Measurements from ENCODE around the gene KRT17.
"Not testable (repeated sequence)": the region's sequence is repeated elsewhere in the genome, so short reads cannot be mapped to it uniquely, and the experiment has no call there.

The KRT17 gene

GRCh38 chr17:41653892-41654677, 29.7 kb upstream of the KRT17 start:
- DNase-seq (ENCODE audit: low read depth), result no peak

GRCh38 chr17:41653421-41653820, 29.0 kb upstream of the KRT17 start:
- DNase-seq (ENCODE audit: low read depth), result no peak

DNA sequence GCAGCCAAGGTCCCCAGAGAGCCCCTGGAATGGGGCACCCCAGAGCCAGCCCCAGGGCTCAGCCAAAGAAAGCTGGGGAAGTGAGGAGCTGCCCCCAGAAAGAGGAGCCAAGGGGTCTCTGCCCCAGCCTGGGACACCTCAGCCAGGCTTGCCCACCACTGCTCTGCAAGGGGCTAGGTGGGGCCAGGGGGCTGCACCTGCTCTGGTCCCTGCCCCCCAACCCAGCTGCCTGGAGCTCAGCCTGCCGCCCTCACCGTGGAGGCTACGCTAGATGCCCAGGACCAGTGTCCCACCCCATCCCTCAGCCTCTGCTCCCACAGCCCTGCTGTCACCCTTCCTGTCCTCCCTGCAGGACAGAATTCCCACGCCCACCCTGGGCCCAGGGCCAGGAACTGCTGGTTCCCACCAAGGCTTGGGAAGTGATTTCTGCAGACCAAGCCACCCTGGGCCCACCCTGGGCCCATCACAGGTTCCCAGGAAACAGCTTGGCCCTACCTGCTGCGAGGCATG, 28.1 kb upstream of the KRT17 start:
- no peak for DNase-seq (ENCODE audit: low read depth)

- DNase-seq (ENCODE audit: low read depth), result no peak
Measured at GRCh38 chr17:41651625-41652460, 27.5 kb upstream of the KRT17 start.

DNA sequence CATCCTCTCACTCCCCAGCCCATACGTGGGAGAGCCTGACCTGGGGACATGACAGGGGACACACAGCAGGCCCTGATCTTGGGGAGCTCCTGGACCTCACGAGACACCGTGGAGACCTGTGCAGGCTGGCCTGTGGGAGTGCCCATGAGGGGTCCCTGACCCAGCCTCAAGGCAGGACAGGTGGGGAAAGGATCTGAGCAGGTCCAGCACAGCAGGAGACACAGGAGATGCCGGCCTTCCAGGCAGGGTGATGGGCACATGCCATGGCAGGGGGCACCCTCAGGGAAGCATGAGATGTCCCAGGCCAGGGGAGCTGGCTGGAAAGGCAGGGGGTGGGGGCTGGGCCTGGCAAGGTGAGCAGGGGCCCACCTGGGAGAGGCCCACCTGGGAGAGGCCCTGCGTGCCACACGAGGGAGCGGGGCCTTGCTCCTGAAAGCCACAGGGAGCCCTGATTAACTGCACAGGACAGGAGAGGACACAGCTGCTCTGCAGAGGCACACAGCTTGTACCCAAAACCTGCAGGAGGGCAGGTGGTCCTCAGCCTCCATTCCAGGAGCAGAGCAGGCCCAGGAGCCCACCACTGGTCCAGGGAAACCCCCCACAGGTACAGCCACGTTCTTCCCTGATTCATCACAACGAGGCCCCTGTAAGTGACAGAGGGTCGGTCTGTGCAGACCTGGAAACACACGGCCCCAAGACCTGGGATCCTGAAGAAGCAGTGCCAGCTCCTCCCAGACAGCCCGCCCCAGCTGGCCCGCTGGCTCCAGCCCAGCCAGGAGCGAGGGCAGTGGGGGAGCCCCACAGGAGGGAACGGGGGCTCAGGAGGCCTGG, 26.6 kb upstream of the KRT17 start:
- no peak for DNase-seq (ENCODE audit: low read depth)

DNA sequence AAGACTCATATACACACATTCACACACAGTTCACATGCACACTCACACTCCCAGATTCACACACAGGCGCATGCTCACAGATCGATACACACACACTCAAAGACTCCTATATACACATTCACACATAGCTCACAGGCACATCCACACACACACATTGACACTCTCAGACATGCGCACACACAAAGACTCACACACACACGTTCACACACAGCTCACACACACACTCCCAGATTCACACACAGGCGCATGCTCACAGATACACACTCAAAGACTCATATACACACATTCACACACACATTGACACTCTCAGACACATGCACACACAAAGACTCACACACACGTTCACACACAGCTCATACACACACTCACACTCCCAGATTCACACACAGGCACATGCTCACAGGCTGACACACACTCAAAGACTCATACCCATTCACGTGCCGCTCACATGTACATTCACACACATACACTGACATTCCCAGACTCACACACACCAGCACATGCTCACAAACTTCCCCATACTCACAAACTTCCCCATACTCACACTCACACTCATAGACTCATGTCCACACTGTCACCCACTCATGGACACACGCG, 25.6 kb upstream of the KRT17 start:
- no peak for DNase-seq (ENCODE audit: low read depth)

GRCh38 chr17:41648411-41649195, 24.2 kb upstream of the KRT17 start:
- peak; percentile 74 for DNase-seq (ENCODE audit: low read depth)

GRCh38 chr17:41647940-41648410, 23.6 kb upstream of the KRT17 start:
- DNase-seq (ENCODE audit: low read depth), result peak; percentile 76

DNA sequence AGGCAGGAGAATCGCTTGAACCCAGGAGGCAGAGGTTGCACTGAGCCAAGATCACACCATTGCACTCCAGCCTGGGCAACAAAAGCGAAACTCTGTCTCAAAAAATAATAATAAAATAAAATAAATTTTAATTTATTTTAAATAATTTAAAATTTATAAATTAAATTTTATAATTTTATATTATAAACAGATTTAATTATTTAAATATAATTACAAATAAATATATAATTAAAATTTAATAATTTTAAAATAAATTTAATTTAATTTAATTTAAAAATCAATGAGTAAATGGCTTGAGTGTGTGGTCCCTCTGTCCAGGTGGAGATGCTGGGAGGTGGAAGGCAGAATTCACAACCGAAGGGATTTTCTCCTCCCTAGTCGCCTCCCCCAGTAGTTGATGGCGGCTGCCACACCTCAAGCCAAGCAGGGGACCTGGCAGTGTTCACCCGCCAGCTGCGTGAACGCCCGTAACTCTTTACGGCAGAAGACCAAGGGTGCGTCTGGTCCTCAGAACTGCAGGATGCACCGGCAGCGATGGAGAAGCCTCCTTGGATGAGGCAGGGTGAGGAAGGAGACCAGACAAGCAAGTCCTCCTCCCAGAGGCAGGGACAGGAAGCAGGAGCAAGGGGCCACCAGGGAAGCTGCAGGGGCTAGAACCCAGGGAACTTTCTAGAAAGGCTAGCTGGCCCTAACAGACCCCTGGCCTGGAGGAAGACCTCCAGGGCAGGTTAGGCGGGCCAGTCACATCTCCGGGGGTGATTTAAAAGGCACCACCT, 22.9 kb upstream of the KRT17 start:
- DNase-seq (ENCODE audit: low read depth), result no peak

GRCh38 chr17:41642252-41643156, 18.1 kb upstream of the KRT17 start:
- DNase-seq (ENCODE audit: low read depth), result no peak

- not testable (repeated sequence) for DNase-seq (ENCODE audit: low read depth)
Measured at GRCh38 chr17:41640596-41640995, 16.2 kb upstream of the KRT17 start.

DNA sequence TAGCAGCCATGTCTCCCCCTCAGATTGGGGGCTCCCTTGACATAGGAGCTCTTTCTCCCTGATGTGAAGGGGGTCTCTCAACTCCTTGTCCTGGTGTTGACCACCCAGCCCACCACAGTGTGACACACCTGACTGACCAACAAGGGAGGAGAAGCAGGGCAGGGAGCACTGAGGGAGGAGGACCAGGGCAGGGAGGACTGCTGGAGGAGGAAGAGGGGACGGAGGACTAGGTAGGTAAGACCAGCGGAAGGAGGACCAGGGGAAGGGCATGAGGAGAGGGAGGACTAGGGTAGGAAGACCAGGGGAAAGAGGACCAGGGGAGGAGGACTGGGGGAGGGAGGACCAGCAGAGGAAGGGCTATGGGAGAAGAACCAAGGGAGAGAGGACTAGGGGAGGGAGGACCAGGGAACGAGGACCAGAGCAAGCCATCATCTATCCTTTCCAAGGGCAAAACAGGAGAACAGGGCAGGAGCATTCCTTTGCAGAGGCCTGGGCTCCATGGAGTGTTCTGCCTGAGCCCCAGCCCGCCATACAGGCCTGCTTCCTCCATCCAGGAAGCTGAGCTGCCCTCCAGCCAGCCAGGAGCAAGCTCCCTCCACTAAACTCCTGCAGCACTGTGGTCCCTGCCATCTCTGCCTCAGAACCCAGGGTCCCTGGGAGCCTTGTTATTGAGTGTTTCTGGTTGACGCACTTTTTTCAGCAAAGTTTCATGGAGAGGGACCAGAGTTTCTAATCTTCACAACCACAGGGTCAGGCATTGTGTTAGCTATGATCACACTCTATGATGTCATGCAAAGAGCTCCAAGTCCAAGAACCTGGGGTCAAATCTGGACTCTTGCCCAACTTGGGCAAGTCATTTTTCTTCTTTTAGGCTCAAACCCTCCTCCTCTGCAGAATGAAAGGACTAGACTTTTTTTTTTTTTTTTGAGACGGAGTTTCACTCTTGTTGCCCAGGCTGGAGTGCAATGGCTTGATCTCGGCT, 15.4 kb upstream of the KRT17 start:
- no peak for DNase-seq (ENCODE audit: low read depth)

GRCh38 chr17:41638941-41639340, 14.6 kb upstream of the KRT17 start:
- DNase-seq (ENCODE audit: low read depth), result no peak

DNA sequence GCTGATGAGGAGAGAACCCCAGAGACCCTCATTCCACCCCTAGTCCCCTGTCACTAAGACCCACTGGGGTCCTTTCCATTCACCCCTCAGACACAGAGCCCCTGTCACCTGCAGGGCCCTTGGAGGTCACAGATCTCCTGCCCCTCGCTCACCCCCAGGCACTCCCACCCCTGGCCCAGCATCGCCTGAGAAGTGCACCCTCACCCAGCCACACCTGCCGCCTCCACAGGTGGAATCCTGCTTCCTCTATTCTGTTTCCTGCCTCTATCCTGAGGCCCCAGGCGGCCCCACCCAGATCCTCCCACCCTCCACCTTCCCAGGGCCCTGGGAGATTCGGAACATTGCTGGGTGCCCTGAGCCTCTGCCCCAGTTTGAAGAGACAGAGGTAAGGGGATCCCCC, 13.8 kb upstream of the KRT17 start:
- no peak for DNase-seq (ENCODE audit: low read depth)

- no peak for DNase-seq (ENCODE audit: low read depth)
Measured at GRCh38 chr17:41636652-41637051, 12.3 kb upstream of the KRT17 start.

- DNase-seq (ENCODE audit: low read depth), result no peak
Measured at GRCh38 chr17:41635121-41636097, 11.0 kb upstream of the KRT17 start.

GRCh38 chr17:41634639-41635038, 10.3 kb upstream of the KRT17 start:
- DNase-seq (ENCODE audit: low read depth), result no peak

Data from activated T-helper 9 cell treated with anti-CD3 and anti-CD28 coated beads, Interleukin-2, amount 50 U/mL, for 16 hours (primary cell).